Adrenal gland (tissue), 5 donors: ENCODE data around the gene COL5A1.

Experiments
- POLR2A ChIP-seq, 2 donors: fragments of 450-650 bp; IDR thresholded peaks; one replicate each; pipeline ENCODE4 v1.6.1; 2017; ENCODE audit warnings: antibody characterized with exemption in 2 of 2, mild to moderate bottlenecking in 2 of 2, moderate library complexity in 1 of 2
- TF ChIP-seq, protein P1 (sequence below), 6 experiments: fragments of 450-650 bp in 4 of 6; fragments of 200-600 bp in 2 of 6; sonication (generic) in 1 of 6; IDR thresholded peaks; 1 replicate in 5 of 6; 2 replicates in 1 of 6; pipeline versions ENCODE4 v1.5.1 to v1.8.0; 2016 to 2021; ENCODE audit warnings: antibody characterized with exemption in 6 of 6, mild to moderate bottlenecking in 2 of 6, moderate library complexity in 1 of 6
- donor health status: DM: no; HTN: no; CAD: no.

DNA sequence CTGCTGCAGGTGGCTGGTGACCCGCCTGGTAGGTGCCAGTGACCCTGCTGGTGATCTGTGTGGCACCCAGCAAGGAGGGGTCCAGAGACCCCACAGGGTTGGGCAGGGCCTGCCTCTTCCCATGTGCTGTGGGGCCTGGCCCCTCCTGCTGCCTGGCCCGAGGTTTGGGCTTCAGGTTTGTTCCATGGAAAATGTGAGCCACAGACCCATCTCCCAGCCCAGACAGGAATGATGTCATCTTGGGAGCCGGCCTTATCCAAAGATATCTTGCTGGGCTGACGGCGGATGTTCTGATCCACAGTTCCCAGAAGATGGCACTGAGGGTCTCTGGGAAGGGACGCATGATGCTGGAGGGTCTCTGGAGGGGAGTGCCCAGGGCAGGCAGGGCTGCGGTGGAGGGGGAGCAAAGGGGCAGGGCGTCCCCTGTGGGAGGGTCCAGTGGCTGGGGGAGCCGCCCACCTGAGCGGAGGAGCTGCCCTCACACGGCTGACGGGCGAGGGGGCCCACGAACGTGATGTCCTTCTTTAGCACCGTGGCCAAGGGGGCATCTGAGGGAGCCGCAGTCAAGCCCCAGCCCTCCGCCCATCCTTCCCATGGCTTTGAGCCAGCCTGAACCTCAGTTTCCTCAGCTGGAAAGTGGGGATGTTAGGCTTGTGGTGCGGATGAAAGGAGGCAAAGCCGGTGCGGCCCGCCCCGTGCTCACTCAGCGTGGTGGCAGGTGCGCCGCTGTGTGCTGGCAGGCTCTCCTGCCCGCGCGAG lies 68.1 kb downstream of the COL5A1 start:
- TF ChIP-seq POLR2A (IDR thresholded peaks at IDR 0.05) = no peak
- TF ChIP-seq, protein P1, sequence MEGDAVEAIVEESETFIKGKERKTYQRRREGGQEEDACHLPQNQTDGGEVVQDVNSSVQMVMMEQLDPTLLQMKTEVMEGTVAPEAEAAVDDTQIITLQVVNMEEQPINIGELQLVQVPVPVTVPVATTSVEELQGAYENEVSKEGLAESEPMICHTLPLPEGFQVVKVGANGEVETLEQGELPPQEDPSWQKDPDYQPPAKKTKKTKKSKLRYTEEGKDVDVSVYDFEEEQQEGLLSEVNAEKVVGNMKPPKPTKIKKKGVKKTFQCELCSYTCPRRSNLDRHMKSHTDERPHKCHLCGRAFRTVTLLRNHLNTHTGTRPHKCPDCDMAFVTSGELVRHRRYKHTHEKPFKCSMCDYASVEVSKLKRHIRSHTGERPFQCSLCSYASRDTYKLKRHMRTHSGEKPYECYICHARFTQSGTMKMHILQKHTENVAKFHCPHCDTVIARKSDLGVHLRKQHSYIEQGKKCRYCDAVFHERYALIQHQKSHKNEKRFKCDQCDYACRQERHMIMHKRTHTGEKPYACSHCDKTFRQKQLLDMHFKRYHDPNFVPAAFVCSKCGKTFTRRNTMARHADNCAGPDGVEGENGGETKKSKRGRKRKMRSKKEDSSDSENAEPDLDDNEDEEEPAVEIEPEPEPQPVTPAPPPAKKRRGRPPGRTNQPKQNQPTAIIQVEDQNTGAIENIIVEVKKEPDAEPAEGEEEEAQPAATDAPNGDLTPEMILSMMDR (IDR thresholded peaks at IDR 0.05) = no peak
